Panc1 (cell line): ENCODE results near the gene ACVR1B.

ENCODE experiments used
- POLR2AphosphoS5 ChIP-seq: IDR thresholded peaks from 2 replicates; pipeline ENCODE4 v1.6.1; 2012; ENCODE audit warnings: mild to moderate bottlenecking, low read depth, low read length, moderate library complexity
- TF ChIP-seq, protein P1 (sequence below): fragments of 450-650 bp; IDR thresholded peaks from 2 replicates; pipeline ENCODE4 v1.5.1; 2017; ENCODE audit warnings: mild to moderate bottlenecking

GRCh38 chr12:52018433-52019112 is 67.1 kb downstream of the ACVR1B start:
- TF ChIP-seq, protein P1, sequence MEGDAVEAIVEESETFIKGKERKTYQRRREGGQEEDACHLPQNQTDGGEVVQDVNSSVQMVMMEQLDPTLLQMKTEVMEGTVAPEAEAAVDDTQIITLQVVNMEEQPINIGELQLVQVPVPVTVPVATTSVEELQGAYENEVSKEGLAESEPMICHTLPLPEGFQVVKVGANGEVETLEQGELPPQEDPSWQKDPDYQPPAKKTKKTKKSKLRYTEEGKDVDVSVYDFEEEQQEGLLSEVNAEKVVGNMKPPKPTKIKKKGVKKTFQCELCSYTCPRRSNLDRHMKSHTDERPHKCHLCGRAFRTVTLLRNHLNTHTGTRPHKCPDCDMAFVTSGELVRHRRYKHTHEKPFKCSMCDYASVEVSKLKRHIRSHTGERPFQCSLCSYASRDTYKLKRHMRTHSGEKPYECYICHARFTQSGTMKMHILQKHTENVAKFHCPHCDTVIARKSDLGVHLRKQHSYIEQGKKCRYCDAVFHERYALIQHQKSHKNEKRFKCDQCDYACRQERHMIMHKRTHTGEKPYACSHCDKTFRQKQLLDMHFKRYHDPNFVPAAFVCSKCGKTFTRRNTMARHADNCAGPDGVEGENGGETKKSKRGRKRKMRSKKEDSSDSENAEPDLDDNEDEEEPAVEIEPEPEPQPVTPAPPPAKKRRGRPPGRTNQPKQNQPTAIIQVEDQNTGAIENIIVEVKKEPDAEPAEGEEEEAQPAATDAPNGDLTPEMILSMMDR: no peak
- TF ChIP-seq POLR2AphosphoS5: no peak
